ENCODE data around the gene AOC2. TPM values are rescaled to one million over a fixed set of nuclear protein-coding genes. Genes with fewer than 3 reads are reported as not detected.
A peak's percentile ranks its signal among the peaks of the same experiment; 100 is the strongest.

AOC2 gene
- total and polyA plus RNA-seq, 2 of the 13 experiments (the other 11 are each of a cell fraction or from before 2014, with no cell fraction given): 1.2 to 3.3 TPM

DNA sequence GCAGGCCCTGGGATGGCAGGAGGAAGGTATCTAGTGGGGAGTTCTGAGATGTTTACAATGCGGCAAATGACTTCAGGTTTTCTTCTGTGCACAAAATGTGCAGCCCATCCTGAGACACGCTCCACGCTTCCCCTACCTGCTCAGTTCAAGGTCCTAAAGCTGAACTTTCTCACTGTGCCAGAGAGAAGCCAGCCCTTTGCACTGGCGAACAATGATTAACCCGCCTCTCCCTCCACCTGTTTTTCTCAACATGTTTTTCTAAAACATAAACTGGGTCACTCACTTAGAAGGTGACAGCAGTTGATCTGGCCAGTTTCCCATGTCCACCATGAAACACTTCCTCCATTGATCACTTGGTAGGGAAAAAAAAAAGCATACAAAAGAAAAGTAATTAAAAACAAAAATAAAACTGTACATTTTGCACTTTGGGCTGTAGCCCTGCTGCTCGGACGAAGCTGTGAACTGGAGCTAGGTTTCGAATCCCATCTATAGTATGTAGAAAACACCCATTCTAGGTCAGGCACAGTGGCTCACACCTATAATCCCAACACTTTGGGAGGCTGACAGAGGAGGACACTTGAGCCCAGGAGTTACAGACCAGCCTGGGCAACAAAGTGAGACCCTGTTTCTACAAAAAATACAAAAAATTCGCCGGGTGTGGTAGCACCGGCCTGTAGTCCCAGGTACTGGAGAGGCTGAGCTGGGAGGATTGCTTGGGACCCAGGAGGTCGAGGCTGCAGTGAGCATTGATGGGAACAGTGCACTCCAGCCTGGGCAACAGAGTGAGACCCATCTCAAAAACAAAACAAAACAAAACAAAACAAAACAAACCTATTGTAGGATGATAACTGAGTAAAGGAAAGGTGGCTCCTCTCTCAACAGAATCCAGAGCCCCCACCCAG is 50.2 kb downstream of the AOC2 start (continued):
- TF ChIP-seq ZNF569 (CRISPR knock-in tag; IDR thresholded peaks at IDR 0.05; ENCODE audit: borderline replicate concordance) (peak; percentile 67; the same call in 1 of the 2 replicates), CHCHD3 (CRISPR knock-in tag; IDR thresholded peaks at IDR 0.05) (no peak), POGZ (CRISPR knock-in tag; IDR thresholded peaks at IDR 0.05) (peak; percentile 71; the same call in 1 of the 2 replicates), CENPX (CRISPR knock-in tag; IDR thresholded peaks at IDR 0.05) (no peak), ZBTB8A (CRISPR knock-in tag; IDR thresholded peaks at IDR 0.05; ENCODE audit: borderline replicate concordance, low read depth) (no peak), GABPB1 (CRISPR knock-in tag; IDR thresholded peaks at IDR 0.05) (peak; percentile 45), ELF1 (CRISPR knock-in tag; IDR thresholded peaks at IDR 0.05) (peak; percentile 57; the same call in 1 of the 2 replicates), ZBTB38 (CRISPR knock-in tag; IDR thresholded peaks at IDR 0.05) (peak; percentile 85), ZNF691 (CRISPR knock-in tag; IDR thresholded peaks at IDR 0.05; ENCODE audit: borderline replicate concordance, low read depth) (no peak), DMAP1 (CRISPR knock-in tag; IDR thresholded peaks at IDR 0.05) (peak; percentile 74), JUN (CRISPR knock-in tag; IDR thresholded peaks at IDR 0.05) (peak; percentile 6), ZSCAN21 (CRISPR knock-in tag; IDR thresholded peaks at IDR 0.05; ENCODE audit: borderline replicate concordance) (peak; percentile 63; the same call in 1 of the 2 replicates), FOXM1 (CRISPR knock-in tag; IDR thresholded peaks at IDR 0.05) (no peak), ZNF512B (CRISPR knock-in tag; IDR thresholded peaks at IDR 0.05; ENCODE audit: borderline replicate concordance) (peak; percentile 68; the same call in 1 of the 2 replicates), ZNF329 (CRISPR knock-in tag; IDR thresholded peaks at IDR 0.05; ENCODE audit: low read depth) (0 out of 2 replicates have a peak, but pooled peaks have one; percentile 26), ZNF775 (CRISPR knock-in tag; IDR thresholded peaks at IDR 0.05; ENCODE audit: borderline replicate concordance) (peak; percentile 47; the same call in 1 of the 2 replicates)
- TF ChIP-seq, protein P1, sequence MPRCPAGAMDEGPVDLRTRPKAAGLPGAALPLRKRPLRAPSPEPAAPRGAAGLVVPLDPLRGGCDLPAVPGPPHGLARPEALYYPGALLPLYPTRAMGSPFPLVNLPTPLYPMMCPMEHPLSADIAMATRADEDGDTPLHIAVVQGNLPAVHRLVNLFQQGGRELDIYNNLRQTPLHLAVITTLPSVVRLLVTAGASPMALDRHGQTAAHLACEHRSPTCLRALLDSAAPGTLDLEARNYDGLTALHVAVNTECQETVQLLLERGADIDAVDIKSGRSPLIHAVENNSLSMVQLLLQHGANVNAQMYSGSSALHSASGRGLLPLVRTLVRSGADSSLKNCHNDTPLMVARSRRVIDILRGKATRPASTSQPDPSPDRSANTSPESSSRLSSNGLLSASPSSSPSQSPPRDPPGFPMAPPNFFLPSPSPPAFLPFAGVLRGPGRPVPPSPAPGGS (CRISPR knock-in tag; IDR thresholded peaks at IDR 0.05): no peak
- TF ChIP-seq, protein P2, sequence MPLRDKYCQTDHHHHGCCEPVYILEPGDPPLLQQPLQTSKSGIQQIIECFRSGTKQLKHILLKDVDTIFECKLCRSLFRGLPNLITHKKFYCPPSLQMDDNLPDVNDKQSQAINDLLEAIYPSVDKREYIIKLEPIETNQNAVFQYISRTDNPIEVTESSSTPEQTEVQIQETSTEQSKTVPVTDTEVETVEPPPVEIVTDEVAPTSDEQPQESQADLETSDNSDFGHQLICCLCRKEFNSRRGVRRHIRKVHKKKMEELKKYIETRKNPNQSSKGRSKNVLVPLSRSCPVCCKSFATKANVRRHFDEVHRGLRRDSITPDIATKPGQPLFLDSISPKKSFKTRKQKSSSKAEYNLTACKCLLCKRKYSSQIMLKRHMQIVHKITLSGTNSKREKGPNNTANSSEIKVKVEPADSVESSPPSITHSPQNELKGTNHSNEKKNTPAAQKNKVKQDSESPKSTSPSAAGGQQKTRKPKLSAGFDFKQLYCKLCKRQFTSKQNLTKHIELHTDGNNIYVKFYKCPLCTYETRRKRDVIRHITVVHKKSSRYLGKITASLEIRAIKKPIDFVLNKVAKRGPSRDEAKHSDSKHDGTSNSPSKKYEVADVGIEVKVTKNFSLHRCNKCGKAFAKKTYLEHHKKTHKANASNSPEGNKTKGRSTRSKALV (CRISPR knock-in tag; IDR thresholded peaks at IDR 0.05): peak; percentile 28; the same call in 1 of the 2 replicates
- TF ChIP-seq, protein P3, sequence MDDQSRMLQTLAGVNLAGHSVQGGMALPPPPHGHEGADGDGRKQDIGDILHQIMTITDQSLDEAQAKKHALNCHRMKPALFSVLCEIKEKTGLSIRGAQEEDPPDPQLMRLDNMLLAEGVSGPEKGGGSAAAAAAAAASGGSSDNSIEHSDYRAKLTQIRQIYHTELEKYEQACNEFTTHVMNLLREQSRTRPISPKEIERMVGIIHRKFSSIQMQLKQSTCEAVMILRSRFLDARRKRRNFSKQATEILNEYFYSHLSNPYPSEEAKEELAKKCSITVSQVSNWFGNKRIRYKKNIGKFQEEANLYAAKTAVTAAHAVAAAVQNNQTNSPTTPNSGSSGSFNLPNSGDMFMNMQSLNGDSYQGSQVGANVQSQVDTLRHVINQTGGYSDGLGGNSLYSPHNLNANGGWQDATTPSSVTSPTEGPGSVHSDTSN (CRISPR knock-in tag; IDR thresholded peaks at IDR 0.05; ENCODE audit: borderline replicate concordance): no peak

Measured in HepG2 (cell line).